T-cell (primary cell): ENCODE measurements around the gene AK8. TPM values are rescaled to one million over a fixed set of nuclear protein-coding genes. Genes with fewer than 3 reads are reported as not detected.

ENCODE experiments used
- ATAC-seq, 4 experiments: fragments of 200-7000 bp in 3 of 4; fragments of 150-1000 bp in 1 of 4; cut with Tn5 transposase; replicated peaks in 1 of 4; 1 replicate in 3 of 4; 2 replicates in 1 of 4; pipeline ENCODE4 v1.10.0; 2021; ENCODE audit warnings: moderate library complexity in 3 of 4, mild to moderate bottlenecking in 2 of 4, moderate number of reproducible peaks in 1 of 4
- CTCF ChIA-PET, 2 donors: fragments of 300-600 bp; sonication (Branson Sonifier 250); formaldehyde crosslinking; loops; one replicate each; lab custom pipeline; 2022; ENCODE audit warnings: antibody characterized with exemption in 2 of 2; lab: Charles Lee
- POLR2A ChIA-PET, 2 donors: fragments of 300-600 bp; sonication (Branson Sonifier 250); formaldehyde crosslinking; loops; one replicate each; lab custom pipeline; 2022; ENCODE audit warnings: antibody characterized with exemption in 2 of 2; lab: Charles Lee
- DNase-seq, 35 experiments: peaks; one replicate each; pipeline versions ENCODE4 v3.0.0 to v3.0.0-alpha.2; 2013 to 2023
- H3K27ac ChIP-seq: one replicate; pipeline ENCODE4 v1.5.1; 2013; ENCODE audit warnings: low read length
- H3K27me3 ChIP-seq, 2 experiments: replicated peaks in 1 of 2; 1 replicate in 1 of 2; 2 replicates in 1 of 2; pipeline versions ENCODE4 v1.6.1 to v1.7.0; 2013; ENCODE audit warnings: low read length in 1 of 2, mixed read lengths in 1 of 2; ENCODE audit not compliant: control insufficient read depth in 2 of 2, insufficient read depth in 2 of 2; ENCODE audit errors: extremely low read depth in 1 of 2
- H3K36me3 ChIP-seq, 2 donors: 1 replicate in 1 of 2; 2 replicates in 1 of 2; pipeline versions ENCODE4 v1.6.1 to v1.7.0; 2013; ENCODE audit warnings: low read length in 1 of 2; ENCODE audit not compliant: control insufficient read depth in 2 of 2, insufficient read depth in 1 of 2; ENCODE audit errors: extremely low read depth in 1 of 2
- H3K4me1 ChIP-seq, 2 experiments: 1 replicate in 1 of 2; 2 replicates in 1 of 2; pipeline versions ENCODE4 v1.6.1 to v1.7.0; 2013; ENCODE audit warnings: low read length in 2 of 2, mixed read lengths in 1 of 2; ENCODE audit not compliant: insufficient read depth in 2 of 2, control insufficient read depth in 1 of 2; ENCODE audit errors: extremely low read depth in 1 of 2
- H3K4me3 ChIP-seq, 2 donors: 1 replicate in 1 of 2; 2 replicates in 1 of 2; pipeline versions ENCODE4 v1.5.1 to v1.7.0; 2013; ENCODE audit warnings: mild to moderate bottlenecking in 2 of 2, low read length in 1 of 2, moderate library complexity in 1 of 2; ENCODE audit not compliant: control insufficient read depth in 1 of 2; ENCODE audit errors: extremely low read depth in 1 of 2
- H3K9me3 ChIP-seq: 2 replicates; pipeline ENCODE4 v1.7.0; 2013
- H3K27ac Mint-ChIP-seq, 2 donors: one replicate each; pipeline ENCODE4 v1.8.0; 2020 to 2021; ENCODE audit warnings: mild to moderate bottlenecking in 2 of 2, mixed read lengths in 2 of 2
- H3K27me3 Mint-ChIP-seq, 2 donors: one replicate each; pipeline ENCODE4 v1.8.0; 2021 to 2022; ENCODE audit warnings: mixed read lengths in 2 of 2
- H3K36me3 Mint-ChIP-seq: one replicate; pipeline ENCODE4 v1.8.0; 2021; ENCODE audit warnings: mixed read lengths
- H3K4me1 Mint-ChIP-seq, 3 donors: one replicate each; pipeline ENCODE4 v1.8.0; 2020 to 2022; ENCODE audit warnings: mixed read lengths in 3 of 3, mild to moderate bottlenecking in 1 of 3
- H3K4me3 Mint-ChIP-seq, 3 donors: one replicate each; pipeline ENCODE4 v1.8.0; 2020 to 2022; ENCODE audit warnings: mild to moderate bottlenecking in 3 of 3, mixed read lengths in 3 of 3, moderate library complexity in 3 of 3
- H3K9me3 Mint-ChIP-seq, 3 donors: one replicate each; pipeline ENCODE4 v1.8.0; 2020 to 2022; ENCODE audit warnings: mixed read lengths in 3 of 3
- WGBS: methylation state at CpG from one replicate; pipeline ENCODE4 v1.1.5; 2013; ENCODE audit warnings: missing lambda C conversion rate; ENCODE audit not compliant: insufficient coverage; 5-methylcytosine and 5-hydroxymethylcytosine counted together
- total RNA-seq, 35 experiments: library from RNA in 6 of 35; stranded (reverse) in 6 of 35; fragments of 120-200 nt in 1 of 35; gene quantifications; one replicate each; pipeline versions ENCODE4 v1.2.1 to v1.2.4 and lab custom pipeline; 2013 to 2026

AK8 gene
- total RNA-seq, 5 donors from 2014 or later (not counting 1 experiment from before 2014, with no cell fraction given), result not detected

DNA sequence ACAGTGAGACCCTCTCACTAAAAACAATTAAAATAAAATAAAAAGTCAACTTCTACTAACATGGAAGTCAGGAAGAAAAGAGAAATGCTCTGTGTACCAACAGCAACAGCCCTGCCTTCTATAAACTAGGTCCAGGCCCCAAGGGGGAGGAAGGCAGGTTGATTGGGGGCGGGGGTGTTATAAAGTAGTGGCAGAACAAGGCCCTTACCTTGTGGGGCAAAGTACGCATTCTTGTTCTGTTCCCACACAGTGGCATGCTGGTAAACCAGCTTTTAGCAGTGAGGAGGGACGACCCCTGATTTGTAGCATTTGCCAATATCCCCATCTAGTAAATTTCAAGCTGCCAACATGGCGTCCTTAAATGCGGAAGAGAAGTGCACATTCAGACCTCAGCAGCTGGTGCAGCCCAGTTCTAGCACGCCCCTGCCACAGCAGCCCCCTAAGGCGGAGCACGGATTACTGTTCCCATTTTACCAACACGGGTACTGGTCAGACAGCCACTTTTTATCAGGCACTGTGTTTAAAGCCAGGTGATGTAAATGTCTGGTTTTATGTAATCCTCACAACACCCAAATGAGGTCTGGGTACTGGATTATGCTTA lies 138.3 kb downstream of the AK8 start:
- no peaks in the 10 kb centered on the region for H3K36me3 ChIP-seq
- H3K27me3 ChIP-seq, result peaks cover under 1 to 43% of the 10 kb centered on the region in 2 experiments
- peaks cover 0 to under 1% of the 10 kb centered on the region in 2 experiments for H3K4me1 ChIP-seq
- Mint-ChIP-seq H3K36me3 (no peaks in the 10 kb centered on the region), H3K9me3 (no peaks in the 10 kb centered on the region), H3K27me3 (peaks cover 33 to 43% of the 10 kb centered on the region in 2 donors), H3K4me1 (peaks cover 0 to 2% (median under 1%) of the 10 kb centered on the region in 3 donors), H3K27ac (no peak overlapping the region), H3K4me3 (no peak overlapping the region)
- no peaks in the 10 kb centered on the region for H3K9me3 ChIP-seq
- ChIA-PET CTCF (interaction anchor here in 1 of 2 donors (0.8 kb wide), 1 partner anchor 60 kb away, joined by 3 read pairs; no protein-coding TSS in a partner anchor), POLR2A (no interaction called here)
- WGBS, result 92% methylated on average over 6 of the region's 9 CpGs
- ATAC-seq, result no peak
- H3K4me3 ChIP-seq, result no peak overlapping the region
- H3K27ac ChIP-seq, result no peak overlapping the region
- no peak for DNase-seq

GRCh38 chr9:132733260-132733815 lies 144.7 kb downstream of the AK8 start:
- POLR2A ChIA-PET, result no interaction called here
- H3K4me3 ChIP-seq, result no peak overlapping the region

DNA sequence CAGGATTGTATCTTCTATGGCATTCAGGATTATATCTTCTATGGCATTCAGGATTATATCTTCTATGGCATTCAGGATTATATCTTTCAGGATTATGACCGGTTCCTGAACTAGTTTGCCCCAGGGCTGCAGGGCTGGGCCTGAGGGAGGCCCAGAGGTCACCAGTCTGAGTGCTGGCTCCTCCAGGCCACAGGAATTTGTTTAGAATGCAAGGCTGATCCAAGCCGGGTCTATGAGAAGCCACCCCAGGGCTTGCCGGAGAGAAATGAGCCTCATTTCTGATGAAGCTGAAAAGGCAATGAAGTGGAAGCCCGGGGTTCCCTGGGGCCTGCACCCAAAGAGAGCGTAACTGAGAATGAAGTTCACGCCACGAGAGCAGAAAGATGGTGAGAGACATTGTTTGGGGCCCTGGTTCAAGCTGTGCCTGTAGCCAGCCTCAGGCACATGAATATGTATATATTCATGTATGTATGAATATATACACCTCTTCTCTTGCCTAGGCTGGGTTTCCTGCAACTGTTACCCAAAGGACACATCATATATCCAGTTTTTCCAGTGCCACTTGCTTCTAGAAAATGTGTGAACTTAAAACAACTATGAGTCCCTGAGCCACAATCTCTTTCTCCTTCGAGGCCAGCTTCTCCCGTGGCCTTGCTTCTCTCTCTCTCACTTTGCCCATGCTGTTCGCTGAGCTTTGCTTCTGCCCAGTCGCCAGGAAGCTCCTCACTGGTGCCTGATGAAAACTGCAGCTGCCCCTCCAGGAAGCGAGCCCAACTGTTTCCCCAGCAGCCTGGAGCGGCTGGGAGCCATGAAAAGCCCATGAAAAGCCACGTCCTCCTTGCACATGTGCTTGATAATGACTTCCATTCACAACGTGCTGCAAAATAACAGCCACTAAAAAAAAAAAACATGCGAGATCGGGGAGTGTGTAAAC lies 145.5 kb downstream of the AK8 start:
- H3K27me3 Mint-ChIP-seq, result peaks cover 25 to 29% of the 10 kb centered on the region in 2 donors
- H3K4me3 ChIP-seq, result no peak overlapping the region
- H3K27ac Mint-ChIP-seq, result no peak overlapping the region
- no peaks in the 10 kb centered on the region for H3K36me3 ChIP-seq
- H3K4me1 ChIP-seq, result no peaks in the 10 kb centered on the region
- ChIA-PET POLR2A (no interaction called here), CTCF (no interaction called here)
- H3K4me3 Mint-ChIP-seq, result no peak overlapping the region
- H3K4me1 Mint-ChIP-seq, result no peaks in the 10 kb centered on the region
- H3K27ac ChIP-seq, result no peak overlapping the region
- no peaks in the 10 kb centered on the region for H3K36me3 Mint-ChIP-seq
- no peak for DNase-seq
- peaks cover 0 to 28% of the 10 kb centered on the region in 2 experiments for H3K27me3 ChIP-seq
- ATAC-seq, result no peak
- WGBS, result 65% methylated on average over 10 of the region's 17 CpGs
- H3K9me3 Mint-ChIP-seq, result no peaks in the 10 kb centered on the region
- H3K9me3 ChIP-seq, result no peaks in the 10 kb centered on the region

More at GRCh38 chr9:132733260-132733815, 144.7 kb downstream of the AK8 start:
- H3K27ac ChIP-seq, result no peak overlapping the region
- H3K36me3 Mint-ChIP-seq, result no peaks in the 10 kb centered on the region
- DNase-seq (no peak), ATAC-seq (no peak)
- H3K9me3 ChIP-seq, result no peaks in the 10 kb centered on the region
- no peak overlapping the region for H3K27ac Mint-ChIP-seq
- no peaks in the 10 kb centered on the region for H3K4me1 Mint-ChIP-seq
- no peaks in the 10 kb centered on the region for H3K4me1 ChIP-seq
- CTCF ChIA-PET, result no interaction called here
- no peaks in the 10 kb centered on the region for H3K36me3 ChIP-seq
- peaks cover 0 to 21% of the 10 kb centered on the region in 2 experiments for H3K27me3 ChIP-seq
- 77% methylated on average over 18 of the region's 22 CpGs for WGBS
- no peak overlapping the region for H3K4me3 Mint-ChIP-seq
- H3K9me3 Mint-ChIP-seq, result no peaks in the 10 kb centered on the region
- H3K27me3 Mint-ChIP-seq, result peaks cover 21 to 28% of the 10 kb centered on the region in 2 donors

GRCh38 chr9:132731230-132731629 lies 146.9 kb downstream of the AK8 start:
- CTCF ChIA-PET, result no interaction called here
- Mint-ChIP-seq H3K36me3 (no peaks in the 10 kb centered on the region), H3K27me3 (peaks cover 28 to 36% of the 10 kb centered on the region in 2 donors), H3K9me3 (no peaks in the 10 kb centered on the region), H3K4me3 (no peak overlapping the region), H3K4me1 (no peaks in the 10 kb centered on the region), H3K27ac (no peak overlapping the region)
- Histone ChIP-seq H3K4me3 (no peak overlapping the region), H3K36me3 (no peaks in the 10 kb centered on the region), H3K27me3 (peaks cover 0 to 34% of the 10 kb centered on the region in 2 experiments), H3K27ac (no peak overlapping the region), H3K9me3 (no peaks in the 10 kb centered on the region), H3K4me1 (no peaks in the 10 kb centered on the region)
- ATAC-seq (no peak), DNase-seq (no peak)
- POLR2A ChIA-PET, result no interaction called here
- WGBS, result 60% methylated on average over 3 of the region's 3 CpGs

DNA sequence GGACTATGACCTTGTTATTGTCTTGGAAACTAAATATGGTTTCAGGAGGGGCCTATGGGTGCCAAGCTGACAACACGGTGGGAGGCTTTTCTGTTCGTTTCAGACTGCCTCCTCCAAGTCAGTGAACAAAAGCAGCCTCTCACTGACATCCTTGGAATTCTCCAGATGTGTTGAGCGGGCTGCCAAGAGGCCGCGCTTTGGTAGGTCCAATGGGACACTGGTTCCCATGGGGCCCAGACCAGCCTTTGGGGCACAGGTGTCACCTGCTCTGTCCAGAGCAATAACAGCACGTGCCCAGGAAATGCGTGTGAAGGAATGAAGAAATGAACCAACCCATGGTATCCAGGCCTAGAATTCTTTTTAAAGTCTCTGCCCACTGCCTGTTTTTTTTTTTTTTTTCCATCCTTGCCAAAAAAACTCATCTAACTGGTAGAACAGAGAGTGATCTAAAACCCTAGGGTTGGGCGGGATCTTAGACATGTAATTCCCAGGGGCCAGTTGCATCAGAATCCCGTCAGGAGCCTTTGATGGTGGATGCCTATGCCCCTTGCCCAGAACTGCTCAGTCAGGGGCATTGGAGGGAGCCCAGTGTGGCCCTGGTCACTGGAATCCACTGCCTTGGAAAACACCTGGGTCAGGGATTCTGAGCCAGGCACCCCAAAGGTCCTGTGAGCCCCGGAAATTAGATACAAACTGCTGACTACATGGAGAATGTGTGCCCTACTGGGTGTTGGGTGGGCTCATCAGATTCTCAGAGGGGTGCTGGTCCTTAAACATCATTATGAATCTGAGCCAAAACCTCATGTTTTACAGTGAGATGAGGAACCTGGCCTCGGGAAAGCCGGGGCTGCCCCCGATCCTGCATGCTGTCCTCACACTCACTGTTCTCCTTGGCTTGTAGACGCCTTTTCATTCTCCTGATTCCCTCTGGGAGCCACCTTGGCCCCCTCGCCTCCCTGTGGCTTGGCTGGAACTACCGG lies 147.7 kb downstream of the AK8 start:
- H3K36me3 ChIP-seq, result no peaks in the 10 kb centered on the region
- ChIA-PET POLR2A (no interaction called here), CTCF (no interaction called here)
- peaks cover 0 to 36% of the 10 kb centered on the region in 2 experiments for H3K27me3 ChIP-seq
- Mint-ChIP-seq H3K4me3 (no peak overlapping the region), H3K27ac (no peak overlapping the region), H3K9me3 (no peaks in the 10 kb centered on the region), H3K4me1 (no peaks in the 10 kb centered on the region), H3K27me3 (peaks cover 28 to 37% of the 10 kb centered on the region in 2 donors), H3K36me3 (no peaks in the 10 kb centered on the region)
- WGBS, result 80% methylated on average over 14 of the region's 16 CpGs
- DNase-seq (no peak), ATAC-seq (no peak)
- no peaks in the 10 kb centered on the region for H3K9me3 ChIP-seq
- H3K27ac ChIP-seq, result no peak overlapping the region
- no peaks in the 10 kb centered on the region for H3K4me1 ChIP-seq
- H3K4me3 ChIP-seq, result no peak overlapping the region
